GM12878 (cell line): ENCODE data around the gene PCSK5. TPM values are rescaled to one million over a fixed set of nuclear protein-coding genes. Genes with fewer than 3 reads are reported as not detected.

ENCODE experiments used
- ATAC-seq: fragments of 200-7000 bp; cut with Tn5 transposase; 3 replicates; pipeline ENCODE4 v1.9.1; 2020; ENCODE audit warnings: mild to moderate bottlenecking, moderate library complexity
- BruUV-seq: library from RNA; stranded (reverse); fragments of 400-500 nt; replicated peaks from 2 replicates; lab custom pipeline; 2021; lab: Mats Ljungman, UMichigan
- CTCF ChIA-PET: fragments of 300-600 bp; sonication (Branson Sonifier 250); formaldehyde crosslinking; extraction: SDS; loops from one replicate; lab custom pipeline; 2021; ENCODE audit warnings: inconsistent platforms; lab: Yijun Ruan, JAX
- POLR2A ChIA-PET: fragments of 350-600 bp; formaldehyde crosslinking; extraction: SDS; loops from one replicate; lab custom pipeline; 2021; ENCODE audit warnings: inconsistent platforms; lab: Charles Lee
- RAD21 ChIA-PET: fragments of 300-600 bp; sonication (Branson Sonifier 250); formaldehyde crosslinking; loops from one replicate; lab custom pipeline; 2023; ENCODE audit warnings: antibody characterized with exemption; ENCODE audit not compliant: unreplicated experiment; lab: Charles Lee
- SMC1A ChIA-PET: fragments of 300-600 bp; sonication (Branson Sonifier 250); formaldehyde crosslinking; loops from one replicate; lab custom pipeline; 2023; ENCODE audit not compliant: unreplicated experiment, uncharacterized antibody; lab: Charles Lee
- DNase-seq: peaks from one replicate; pipeline ENCODE4 v3.0.0-alpha.2; 2011; ENCODE audit warnings: low read depth, low spot score
- FAIRE-seq: peaks from 3 replicates; lab custom pipeline; 2011; peaks lifted over from hg19 to GRCh38; lab: Jason Lieb, UNC
- H2AFZ ChIP-seq: 2 replicates; pipeline ENCODE4 v1.6.0; 2011; ENCODE audit warnings: low read depth, low read length, control low read depth; ENCODE audit not compliant: control insufficient read depth
- H3K27ac ChIP-seq: 2 replicates; pipeline ENCODE4 v1.5.1; 2011; ENCODE audit warnings: control low read depth; ENCODE audit not compliant: control insufficient read depth, insufficient read depth
- H3K27me3 ChIP-seq, 2 experiments: replicated peaks in 1 of 2; 2 replicates each; pipeline versions ENCODE4 v1.6.0 to v1.6.1; 2011; ENCODE audit warnings: low read length in 1 of 2; ENCODE audit not compliant: control insufficient read depth in 2 of 2, insufficient read depth in 2 of 2
- H3K36me3 ChIP-seq, 2 experiments: 2 replicates each; pipeline ENCODE4 v1.5.1; 2011; ENCODE audit warnings: low read length in 1 of 2; ENCODE audit not compliant: control insufficient read depth in 2 of 2, insufficient read depth in 2 of 2
- H3K4me1 ChIP-seq: 2 replicates; pipeline ENCODE4 v1.6.1; 2011; ENCODE audit warnings: mild to moderate bottlenecking, low read length, moderate library complexity, mixed read lengths; ENCODE audit not compliant: control insufficient read depth, insufficient read depth
- H3K4me2 ChIP-seq: 2 replicates; pipeline ENCODE4 v1.6.0; 2011; ENCODE audit warnings: control low read depth; ENCODE audit not compliant: control insufficient read depth, insufficient read depth
- H3K4me3 ChIP-seq: fragments of 200-600 bp; sonication (generic); 2 replicates; pipeline ENCODE4 v1.5.1; 2016
- H3K79me2 ChIP-seq: 2 replicates; pipeline ENCODE4 v1.6.0; 2011; ENCODE audit warnings: low read length; ENCODE audit not compliant: control insufficient read depth, insufficient read depth
- H3K9ac ChIP-seq: 2 replicates; pipeline ENCODE4 v1.8.0; 2011; ENCODE audit warnings: low read length, control low read depth, mixed read lengths; ENCODE audit not compliant: control insufficient read depth, insufficient read depth
- H3K9me3 ChIP-seq: replicated peaks from 3 replicates; pipeline ENCODE4 v1.5.1; 2011; ENCODE audit warnings: mild to moderate bottlenecking, low read length; ENCODE audit not compliant: control insufficient read depth, insufficient read depth
- H4K20me1 ChIP-seq: 2 replicates; pipeline ENCODE4 v1.6.0; 2011; ENCODE audit not compliant: control insufficient read depth, insufficient read depth
- FOXK2 ChIP-seq: fragments of 450-650 bp; IDR thresholded peaks from 2 replicates; pipeline ENCODE4 v1.6.1; 2017; ENCODE audit warnings: mild to moderate bottlenecking, moderate library complexity
- HDAC6 ChIP-seq: fragments of 200-600 bp; sonication (generic); IDR thresholded peaks from one replicate; pipeline ENCODE4 v1.8.0; 2017; ENCODE audit warnings: antibody characterized with exemption; ENCODE audit not compliant: unreplicated experiment
- IKZF1 ChIP-seq: fragments of 450-650 bp; conservative IDR thresholded peaks from 2 replicates; pipeline ENCODE4 v1.6.1; 2017; ENCODE audit warnings: antibody characterized with exemption, mild to moderate bottlenecking
- JUND ChIP-seq: IDR thresholded peaks from 2 replicates; pipeline ENCODE4 v1.6.1; 2012; ENCODE audit warnings: low read depth, mild to moderate bottlenecking, low read length, improper control_type of control experiment, moderate library complexity
- LARP7 ChIP-seq: fragments of 450-650 bp; IDR thresholded peaks from 2 replicates; pipeline ENCODE4 v1.6.1; 2017; ENCODE audit warnings: mild to moderate bottlenecking
- PAX8 ChIP-seq: fragments of 450-650 bp; IDR thresholded peaks from 2 replicates; pipeline ENCODE4 v1.6.1; 2017; ENCODE audit warnings: mild to moderate bottlenecking, moderate library complexity
- RAD51 ChIP-seq: fragments of 450-650 bp; IDR thresholded peaks from 2 replicates; pipeline ENCODE4 v1.6.1; 2016; ENCODE audit warnings: moderate library complexity, mild to moderate bottlenecking, inconsistent platforms
- RFX5 ChIP-seq: IDR thresholded peaks from 2 replicates; pipeline ENCODE4 v1.6.1; 2011; ENCODE audit warnings: low read depth, low read length, improper control_type of control experiment
- SP1 ChIP-seq: IDR thresholded peaks from one replicate; pipeline ENCODE4 v1.6.1; 2011; ENCODE audit warnings: low read depth, low read length
- SREBF1 ChIP-seq: IDR thresholded peaks from 2 replicates; pipeline ENCODE4 v1.6.1; 2012; ENCODE audit warnings: mild to moderate bottlenecking, low read length
- SRF ChIP-seq, 2 experiments: IDR thresholded peaks; 2 replicates each; pipeline ENCODE4 v1.6.1; 2011; ENCODE audit warnings: low read depth in 2 of 2, low read length in 2 of 2, mild to moderate bottlenecking in 1 of 2, moderate library complexity in 1 of 2
- YBX1 ChIP-seq: fragments of 450-650 bp; IDR thresholded peaks from 2 replicates; pipeline ENCODE4 v1.6.1; 2016; ENCODE audit warnings: antibody characterized with exemption
- ZNF274 ChIP-seq: IDR thresholded peaks from one replicate; pipeline ENCODE4 v1.8.0; 2011; ENCODE audit not compliant: insufficient read length, insufficient read depth
- ZNF622 ChIP-seq: fragments of 450-650 bp; IDR thresholded peaks from 2 replicates; pipeline ENCODE4 v1.6.1; 2017; ENCODE audit warnings: mild to moderate bottlenecking, inconsistent platforms
- WGBS: methylation state at CpG from one replicate; pipeline ENCODE4 v1.1.6; 2016; ENCODE audit warnings: low lambda C conversion rate; ENCODE audit not compliant: insufficient replicate concordance, insufficient coverage; ENCODE audit errors: missing lambda C conversion rate; 5-methylcytosine and 5-hydroxymethylcytosine counted together
- in situ Hi-C: fragments of 300-500 bp; cut with MboI; formaldehyde crosslinking; loops from 9 replicates; pipeline ENCODE4 v1.14.3; 2018; ENCODE audit warnings: mixed read lengths
- intact Hi-C: fragments of 100-400 bp; cut with micrococcal nuclease; formaldehyde crosslinking; loops from one replicate; pipeline ENCODE4 v1.14.2; 2022; ENCODE audit not compliant: unreplicated experiment
- polyA plus RNA-seq, 11 experiments: library from polyadenylated mRNA; depleted of rRNA in 4 of 11; unstranded in 6 of 11; stranded (reverse) in 5 of 11; fragments of >200 nt; fragmentation: Nextera tagmentation in 4 of 11; fragmentation: Illumina TruSeq in 1 of 11; extraction: Ambion mirVana in 4 of 11; extraction: Trizol in 1 of 11; gene quantifications; 1 replicate in 1 of 11; 2 replicates in 10 of 11; pipeline versions ENCODE4 v1.2.1 to v1.2.3, GENCODE V29; 2011 to 2016; ENCODE audit warnings: inconsistent platforms in 2 of 11, missing spikeins in 2 of 11, low read depth in 1 of 11
- total RNA-seq, 4 experiments: library from RNA; depleted of rRNA in 3 of 4; stranded (reverse); fragments of >200 nt in 3 of 4; fragmentation: Illumina TruSeq in 1 of 4; extraction: Trizol in 1 of 4; gene quantifications; 2 replicates each; pipeline versions ENCODE4 v1.2.1 to v1.2.3, GENCODE V29; 2013 to 2021
- TF ChIP-seq, protein P1 (sequence below): fragments of 450-650 bp; IDR thresholded peaks from 2 replicates; pipeline ENCODE4 v1.6.1; 2014; ENCODE audit warnings: mild to moderate bottlenecking
- TF ChIP-seq, protein P2 (sequence below): fragments of 450-650 bp; formaldehyde crosslinking; IDR thresholded peaks from 2 replicates; pipeline ENCODE4 v1.5.0; 2022; ENCODE audit warnings: mild to moderate bottlenecking, missing genetic modification characterization

The PCSK5 gene
- total and polyA plus RNA-seq, 10 of the 15 experiments (the other 5 are each of a cell fraction or from before 2014, with no cell fraction given), result 0.01 to 0.13 (median 0.04) TPM; not detected in 3

DNA sequence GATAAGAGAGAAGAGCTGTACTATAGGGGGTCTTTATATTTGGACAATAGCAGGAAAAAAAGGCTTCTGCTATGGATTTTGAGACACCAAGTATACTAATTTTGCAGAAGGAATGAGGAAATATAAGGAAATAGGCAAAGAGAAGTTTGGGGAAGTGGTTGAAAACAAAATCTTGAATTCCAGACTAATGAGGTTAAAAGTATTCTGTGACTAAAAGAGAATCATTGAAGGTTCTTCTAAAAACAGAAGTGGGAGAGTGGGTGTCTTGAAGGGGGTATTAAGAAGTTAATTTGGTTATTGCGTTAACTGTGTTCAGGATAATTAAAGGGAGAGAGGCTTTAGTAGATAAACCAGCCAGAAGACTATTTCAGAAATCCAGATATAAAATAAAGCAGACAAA is 355.0 kb downstream of the PCSK5 start:
- no peaks in the 10 kb centered on the region for H3K36me3 ChIP-seq
- no TSS peak for BruUV-seq
- intact Hi-C loops (no loop called here), in situ Hi-C loops (no loop called here)
- ChIA-PET RAD21 (no interaction called here), CTCF (no interaction called here), POLR2A (no interaction called here), SMC1A (no interaction called here)
- no peaks in the 10 kb centered on the region for H3K4me1 ChIP-seq
- no peak overlapping the region for H3K27ac ChIP-seq
- 0% methylated on average over 1 of the region's 1 CpG for WGBS
- no peak for ATAC-seq
- no peak for DNase-seq
- TF ChIP-seq RAD51 (no peak), SRF (IDR thresholded peaks at IDR 0.05; ENCODE audit: low read depth in 2 of 2, low read length in 2 of 2) (no peak), RFX5 (no peak), ZNF622 (no peak), LARP7 (no peak), JUND (no peak), HDAC6 (no peak)
- no peaks in the 10 kb centered on the region for H3K9me3 ChIP-seq
- H4K20me1 ChIP-seq, result no peaks in the 10 kb centered on the region
- H3K79me2 ChIP-seq, result no peaks in the 10 kb centered on the region
- H3K4me2 ChIP-seq, result no peak overlapping the region
- FAIRE-seq, result no peak
- H2AFZ ChIP-seq, result no peak overlapping the region
- H3K27me3 ChIP-seq, result no peaks in the 10 kb centered on the region
- H3K9ac ChIP-seq, result no peak overlapping the region
- H3K4me3 ChIP-seq, result no peak overlapping the region

DNA sequence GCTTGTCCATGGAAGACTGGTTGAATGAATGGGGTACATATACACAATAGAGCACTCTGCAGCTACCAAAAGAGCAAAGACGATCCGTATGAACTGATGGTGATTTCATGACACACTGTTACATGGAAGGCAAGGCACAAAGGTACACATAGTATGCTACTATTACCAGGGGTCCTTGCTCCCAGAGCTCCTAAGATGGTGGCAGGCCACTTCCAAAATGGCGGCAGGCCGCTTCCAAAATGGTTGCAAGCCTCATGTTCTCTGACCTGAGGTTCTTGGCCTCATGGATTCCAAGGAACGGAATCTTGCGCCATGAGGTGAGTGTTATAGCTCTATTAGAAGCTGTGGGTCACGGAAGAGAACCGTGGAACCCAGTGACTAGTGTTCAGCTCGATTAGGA is 356.2 kb downstream of the PCSK5 start:
- 44% methylated on average over 9 of the region's 9 CpGs for WGBS
- Histone ChIP-seq H4K20me1 (no peaks in the 10 kb centered on the region), H3K4me2 (no peak overlapping the region), H3K79me2 (no peaks in the 10 kb centered on the region), H3K27me3 (no peaks in the 10 kb centered on the region), H3K9me3 (no peaks in the 10 kb centered on the region), H3K36me3 (no peaks in the 10 kb centered on the region), H2AFZ (no peak overlapping the region), H3K9ac (no peak overlapping the region), H3K27ac (no peak overlapping the region), H3K4me3 (no peak overlapping the region), H3K4me1 (no peaks in the 10 kb centered on the region)
- FAIRE-seq (no peak), DNase-seq (no peak), ATAC-seq (no peak)
- ChIA-PET SMC1A (no interaction called here), RAD21 (no interaction called here), POLR2A (no interaction called here), CTCF (no interaction called here)
- no TSS peak for BruUV-seq
- in situ Hi-C loops, result no loop called here
- TF ChIP-seq, protein P1, sequence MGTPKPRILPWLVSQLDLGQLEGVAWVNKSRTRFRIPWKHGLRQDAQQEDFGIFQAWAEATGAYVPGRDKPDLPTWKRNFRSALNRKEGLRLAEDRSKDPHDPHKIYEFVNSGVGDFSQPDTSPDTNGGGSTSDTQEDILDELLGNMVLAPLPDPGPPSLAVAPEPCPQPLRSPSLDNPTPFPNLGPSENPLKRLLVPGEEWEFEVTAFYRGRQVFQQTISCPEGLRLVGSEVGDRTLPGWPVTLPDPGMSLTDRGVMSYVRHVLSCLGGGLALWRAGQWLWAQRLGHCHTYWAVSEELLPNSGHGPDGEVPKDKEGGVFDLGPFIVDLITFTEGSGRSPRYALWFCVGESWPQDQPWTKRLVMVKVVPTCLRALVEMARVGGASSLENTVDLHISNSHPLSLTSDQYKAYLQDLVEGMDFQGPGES, result no peak
- TF ChIP-seq IKZF1 (no peak), FOXK2 (no peak), YBX1 (no peak), PAX8 (no peak), SP1 (no peak), ZNF274 (no peak), SREBF1 (no peak)
- TF ChIP-seq, protein P2, sequence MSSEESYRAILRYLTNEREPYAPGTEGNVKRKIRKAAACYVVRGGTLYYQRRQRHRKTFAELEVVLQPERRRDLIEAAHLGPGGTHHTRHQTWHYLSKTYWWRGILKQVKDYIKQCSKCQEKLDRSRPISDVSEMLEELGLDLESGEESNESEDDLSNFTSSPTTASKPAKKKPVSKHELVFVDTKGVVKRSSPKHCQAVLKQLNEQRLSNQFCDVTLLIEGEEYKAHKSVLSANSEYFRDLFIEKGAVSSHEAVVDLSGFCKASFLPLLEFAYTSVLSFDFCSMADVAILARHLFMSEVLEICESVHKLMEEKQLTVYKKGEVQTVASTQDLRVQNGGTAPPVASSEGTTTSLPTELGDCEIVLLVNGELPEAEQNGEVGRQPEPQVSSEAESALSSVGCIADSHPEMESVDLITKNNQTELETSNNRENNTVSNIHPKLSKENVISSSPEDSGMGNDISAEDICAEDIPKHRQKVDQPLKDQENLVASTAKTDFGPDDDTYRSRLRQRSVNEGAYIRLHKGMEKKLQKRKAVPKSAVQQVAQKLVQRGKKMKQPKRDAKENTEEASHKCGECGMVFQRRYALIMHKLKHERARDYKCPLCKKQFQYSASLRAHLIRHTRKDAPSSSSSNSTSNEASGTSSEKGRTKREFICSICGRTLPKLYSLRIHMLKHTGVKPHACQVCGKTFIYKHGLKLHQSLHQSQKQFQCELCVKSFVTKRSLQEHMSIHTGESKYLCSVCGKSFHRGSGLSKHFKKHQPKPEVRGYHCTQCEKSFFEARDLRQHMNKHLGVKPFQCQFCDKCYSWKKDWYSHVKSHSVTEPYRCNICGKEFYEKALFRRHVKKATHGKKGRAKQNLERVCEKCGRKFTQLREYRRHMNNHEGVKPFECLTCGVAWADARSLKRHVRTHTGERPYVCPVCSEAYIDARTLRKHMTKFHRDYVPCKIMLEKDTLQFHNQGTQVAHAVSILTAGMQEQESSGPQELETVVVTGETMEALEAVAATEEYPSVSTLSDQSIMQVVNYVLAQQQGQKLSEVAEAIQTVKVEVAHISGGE (CRISPR knock-in tag), result no peak
- intact Hi-C loops, result no loop called here
